Measurements from ENCODE around the gene LRP3.

DNA sequence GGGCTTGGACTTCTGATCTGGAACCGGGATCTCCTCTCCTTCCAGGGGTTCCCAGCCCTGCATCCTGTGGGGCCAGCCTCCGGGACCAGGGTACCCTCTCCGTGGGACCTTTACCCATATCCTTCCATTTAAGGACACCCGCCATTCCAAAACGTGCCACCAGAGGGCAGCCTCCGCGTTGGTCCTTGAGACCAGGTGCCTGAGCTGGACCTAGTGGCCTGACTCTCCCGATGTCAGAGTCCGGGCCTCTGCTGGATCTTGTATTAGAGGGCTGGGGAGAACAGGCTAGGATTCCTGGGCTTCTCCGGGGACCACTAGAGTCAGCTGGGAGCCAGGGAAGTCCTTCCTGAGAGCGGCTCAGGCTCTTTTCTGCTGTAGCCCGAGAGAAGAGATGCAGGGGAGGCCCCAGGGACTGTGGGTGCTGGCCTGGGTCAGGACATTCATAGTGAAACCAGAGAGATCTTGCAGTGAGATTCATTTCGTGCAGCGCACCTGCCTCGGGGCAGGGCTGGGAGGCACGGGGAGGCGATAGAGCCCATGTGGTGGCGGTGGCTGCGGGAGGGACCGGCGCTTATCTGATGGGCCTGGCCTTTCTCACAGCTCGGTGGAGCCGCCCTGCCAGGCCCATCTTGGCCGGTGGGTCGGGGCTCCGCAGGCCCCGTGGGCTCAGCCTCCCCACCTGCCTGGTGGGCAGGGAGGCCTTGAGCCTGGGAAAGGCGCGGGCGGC, 41.3 kb downstream of the LRP3 start:
- TF ChIP-seq CTCF (conservative IDR thresholded peaks at IDR 0.05; ENCODE audit: low read depth in 2 of 2) = peak; percentile 86 to 96
- no peak for TF ChIP-seq REST (IDR thresholded peaks at IDR 0.05; ENCODE audit: unreplicated experiment)
- no peak for TF ChIP-seq EZH2phosphoT487 (IDR thresholded peaks at IDR 0.05; ENCODE audit: unreplicated experiment)
